ENCODE data around the gene HDLBP.

Gene HDLBP

DNA sequence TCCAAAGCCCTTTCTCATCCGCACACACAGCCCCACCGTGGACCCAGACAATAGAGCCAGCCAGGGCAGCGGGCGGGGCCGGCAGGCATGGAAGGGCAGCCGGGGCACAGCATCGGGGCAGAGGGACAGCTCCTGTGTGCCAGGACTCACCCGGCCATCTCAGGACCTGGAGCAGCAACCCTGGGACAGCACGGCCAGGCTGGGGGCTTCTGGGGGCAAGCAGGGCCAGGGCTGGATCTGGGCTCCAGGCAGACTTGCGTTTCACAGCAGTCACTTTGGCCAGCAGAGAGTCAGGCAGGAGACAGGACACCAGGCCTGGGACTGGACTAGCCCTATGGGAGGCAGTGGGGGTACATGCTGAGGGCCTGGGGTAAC is 111.5 kb downstream of the HDLBP start:
- H3K27ac Mint-ChIP-seq, result no peak overlapping the region
- H3K4me3 Mint-ChIP-seq, result no peak overlapping the region
- H3K36me3 Mint-ChIP-seq (ENCODE audit: low read depth), result no peaks in the 10 kb centered on the region
- H3K27me3 Mint-ChIP-seq (ENCODE audit: low read depth, poor library complexity), result no peaks in the 10 kb centered on the region
- TF ChIP-seq, protein P1, sequence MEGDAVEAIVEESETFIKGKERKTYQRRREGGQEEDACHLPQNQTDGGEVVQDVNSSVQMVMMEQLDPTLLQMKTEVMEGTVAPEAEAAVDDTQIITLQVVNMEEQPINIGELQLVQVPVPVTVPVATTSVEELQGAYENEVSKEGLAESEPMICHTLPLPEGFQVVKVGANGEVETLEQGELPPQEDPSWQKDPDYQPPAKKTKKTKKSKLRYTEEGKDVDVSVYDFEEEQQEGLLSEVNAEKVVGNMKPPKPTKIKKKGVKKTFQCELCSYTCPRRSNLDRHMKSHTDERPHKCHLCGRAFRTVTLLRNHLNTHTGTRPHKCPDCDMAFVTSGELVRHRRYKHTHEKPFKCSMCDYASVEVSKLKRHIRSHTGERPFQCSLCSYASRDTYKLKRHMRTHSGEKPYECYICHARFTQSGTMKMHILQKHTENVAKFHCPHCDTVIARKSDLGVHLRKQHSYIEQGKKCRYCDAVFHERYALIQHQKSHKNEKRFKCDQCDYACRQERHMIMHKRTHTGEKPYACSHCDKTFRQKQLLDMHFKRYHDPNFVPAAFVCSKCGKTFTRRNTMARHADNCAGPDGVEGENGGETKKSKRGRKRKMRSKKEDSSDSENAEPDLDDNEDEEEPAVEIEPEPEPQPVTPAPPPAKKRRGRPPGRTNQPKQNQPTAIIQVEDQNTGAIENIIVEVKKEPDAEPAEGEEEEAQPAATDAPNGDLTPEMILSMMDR (IDR thresholded peaks at IDR 0.05), result no peak
- no peaks in the 10 kb centered on the region for H3K9me3 Mint-ChIP-seq
- no peak for DNase-seq
- H3K4me1 Mint-ChIP-seq, result peaks cover 3% of the 10 kb centered on the region

DNA sequence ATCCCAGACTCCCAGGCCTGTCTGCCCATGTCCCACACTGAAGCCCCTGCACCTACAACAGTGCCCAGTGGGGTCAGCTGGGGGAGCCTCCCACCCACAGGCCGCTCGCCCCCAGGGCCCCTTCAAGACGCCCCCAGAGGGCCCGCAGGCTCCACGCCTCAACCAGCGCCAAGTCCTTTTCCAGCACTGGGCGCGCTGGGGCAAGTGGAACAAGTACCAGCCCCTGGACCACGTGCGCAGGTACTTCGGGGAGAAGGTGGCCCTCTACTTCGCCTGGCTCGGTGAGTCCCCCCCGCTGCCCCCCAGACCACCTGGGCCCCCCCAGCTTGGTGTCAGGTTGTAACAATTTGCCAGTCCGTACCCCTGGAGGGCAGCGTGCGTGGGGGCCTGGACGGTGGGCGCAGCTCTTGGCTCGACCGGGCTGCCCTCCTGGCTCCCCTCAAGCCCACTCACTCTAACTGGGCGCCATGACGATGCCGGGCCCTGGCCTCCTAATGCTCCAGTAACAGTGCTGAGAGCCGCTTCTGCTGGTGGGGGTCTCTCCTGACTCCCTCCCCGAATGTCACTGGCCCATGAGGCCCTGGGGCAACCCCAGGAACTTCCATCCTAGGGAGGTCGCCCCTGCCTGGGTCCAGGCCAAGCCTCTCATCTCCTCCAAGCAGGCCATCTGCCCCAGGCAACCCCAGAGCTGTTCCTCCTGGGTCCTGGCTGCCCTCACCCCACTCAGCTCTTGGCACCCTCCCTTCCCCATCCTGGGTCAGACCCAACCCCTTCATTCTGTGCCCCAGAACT is 112.1 kb downstream of the HDLBP start:
- Mint-ChIP-seq H3K4me1 (peaks cover 9% of the 10 kb centered on the region), H3K27ac (no peak overlapping the region), H3K4me3 (no peak overlapping the region), H3K9me3 (no peaks in the 10 kb centered on the region), H3K27me3 (ENCODE audit: low read depth, poor library complexity) (no peaks in the 10 kb centered on the region), H3K36me3 (ENCODE audit: low read depth) (no peaks in the 10 kb centered on the region)
- TF ChIP-seq, protein P1 (IDR thresholded peaks at IDR 0.05), result no peak
- DNase-seq, result no peak

DNA sequence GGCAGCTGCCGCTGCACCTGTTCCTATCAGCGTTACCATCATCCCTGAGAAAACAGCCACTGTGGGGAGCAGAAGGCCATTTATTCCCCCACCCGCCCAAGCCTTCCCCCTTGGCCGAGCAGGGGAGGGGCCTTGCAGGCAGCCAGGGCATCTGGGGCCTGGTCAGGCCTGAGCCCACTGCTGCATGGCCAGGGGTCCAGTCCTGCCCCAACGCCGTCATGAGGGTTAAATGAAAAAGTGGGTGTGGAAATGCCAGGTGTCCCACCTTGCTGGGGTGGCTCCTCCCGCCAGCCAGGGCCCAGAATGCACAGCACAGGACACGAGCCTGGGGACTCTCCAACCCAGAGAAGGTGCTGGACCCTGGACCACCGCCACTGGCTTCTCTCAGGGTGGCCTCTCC is 112.8 kb downstream of the HDLBP start:
- H3K27ac Mint-ChIP-seq, result no peak overlapping the region
- peaks cover 9% of the 10 kb centered on the region for H3K4me1 Mint-ChIP-seq
- TF ChIP-seq, protein P1 (IDR thresholded peaks at IDR 0.05), result no peak
- no peaks in the 10 kb centered on the region for H3K9me3 Mint-ChIP-seq
- H3K36me3 Mint-ChIP-seq (ENCODE audit: low read depth), result no peaks in the 10 kb centered on the region
- no peak for DNase-seq
- H3K27me3 Mint-ChIP-seq (ENCODE audit: low read depth, poor library complexity), result no peaks in the 10 kb centered on the region
- no peak overlapping the region for H3K4me3 Mint-ChIP-seq

DNA sequence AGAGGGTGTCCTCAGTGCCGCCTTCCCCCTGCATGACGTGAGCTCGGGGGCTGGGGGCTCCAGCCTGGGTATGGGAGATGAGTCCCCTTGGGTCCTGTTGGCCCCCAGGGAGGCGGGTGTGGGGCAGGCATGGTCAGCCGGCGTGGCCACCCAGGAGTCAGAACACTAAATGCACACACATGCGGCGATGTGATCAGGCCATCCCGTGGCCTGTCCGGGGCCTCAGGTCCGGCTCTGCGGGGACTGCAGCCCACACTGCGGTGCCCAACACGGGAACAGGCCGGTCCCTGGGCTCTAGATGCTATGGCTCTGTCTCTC is 113.2 kb downstream of the HDLBP start:
- TF ChIP-seq, protein P1 (IDR thresholded peaks at IDR 0.05), result no peak
- Mint-ChIP-seq H3K27me3 (ENCODE audit: low read depth, poor library complexity) (no peaks in the 10 kb centered on the region), H3K9me3 (no peaks in the 10 kb centered on the region), H3K4me1 (peaks cover 9% of the 10 kb centered on the region), H3K4me3 (no peak overlapping the region), H3K27ac (no peak overlapping the region), H3K36me3 (ENCODE audit: low read depth) (no peaks in the 10 kb centered on the region)
- no peak for DNase-seq

DNA sequence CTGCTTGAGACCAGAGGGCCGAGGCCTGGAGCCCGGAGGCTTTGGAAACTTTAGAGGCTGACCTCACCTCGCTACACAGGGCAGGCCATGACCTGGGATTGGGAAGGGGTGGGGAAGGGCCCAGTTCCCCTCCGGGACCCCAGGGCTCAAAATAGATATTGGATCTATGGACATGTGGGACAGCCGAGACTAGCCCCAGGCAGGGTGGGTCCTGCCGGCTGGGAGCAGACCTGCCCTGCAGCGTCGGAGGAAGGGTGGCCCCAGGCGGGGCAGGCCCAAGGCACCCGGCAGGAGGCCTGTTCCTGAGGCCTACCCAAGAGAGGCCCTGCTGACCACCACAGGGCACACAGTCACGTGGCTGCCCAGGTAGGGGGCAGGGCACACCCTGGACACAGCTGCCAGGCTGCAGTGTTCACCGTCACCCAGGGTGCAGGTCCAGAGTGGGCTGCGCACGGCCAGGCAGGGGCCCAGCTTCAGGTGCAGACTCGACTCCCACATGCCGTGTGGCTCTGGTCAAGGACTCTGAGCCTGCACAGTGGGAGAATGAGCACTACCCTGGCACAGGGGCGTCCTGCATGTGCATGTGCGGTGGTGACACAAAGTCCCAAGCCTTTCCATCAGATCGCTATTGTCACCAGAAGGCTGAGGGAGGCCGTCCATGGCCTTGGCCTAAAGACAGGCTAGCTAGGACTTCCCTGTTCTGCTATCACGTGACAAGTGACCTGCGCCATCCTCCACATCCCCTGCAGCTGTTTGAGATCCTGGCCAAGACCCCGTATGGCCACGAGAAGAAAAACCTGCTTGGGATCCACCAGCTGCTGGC is 113.8 kb downstream of the HDLBP start:
- no peak for DNase-seq
- Mint-ChIP-seq H3K4me1 (peaks cover 9% of the 10 kb centered on the region), H3K27ac (no peak overlapping the region), H3K4me3 (no peak overlapping the region), H3K27me3 (ENCODE audit: low read depth, poor library complexity) (no peaks in the 10 kb centered on the region), H3K36me3 (ENCODE audit: low read depth) (no peaks in the 10 kb centered on the region), H3K9me3 (no peaks in the 10 kb centered on the region)
- TF ChIP-seq, protein P1 (IDR thresholded peaks at IDR 0.05), result no peak

Measured in nephron progenitor cell (in vitro differentiated cells).